ENCODE data around the gene SHLD1.
A peak's percentile ranks its signal among the peaks of the same experiment; 100 is the strongest.

SHLD1 gene

DNA sequence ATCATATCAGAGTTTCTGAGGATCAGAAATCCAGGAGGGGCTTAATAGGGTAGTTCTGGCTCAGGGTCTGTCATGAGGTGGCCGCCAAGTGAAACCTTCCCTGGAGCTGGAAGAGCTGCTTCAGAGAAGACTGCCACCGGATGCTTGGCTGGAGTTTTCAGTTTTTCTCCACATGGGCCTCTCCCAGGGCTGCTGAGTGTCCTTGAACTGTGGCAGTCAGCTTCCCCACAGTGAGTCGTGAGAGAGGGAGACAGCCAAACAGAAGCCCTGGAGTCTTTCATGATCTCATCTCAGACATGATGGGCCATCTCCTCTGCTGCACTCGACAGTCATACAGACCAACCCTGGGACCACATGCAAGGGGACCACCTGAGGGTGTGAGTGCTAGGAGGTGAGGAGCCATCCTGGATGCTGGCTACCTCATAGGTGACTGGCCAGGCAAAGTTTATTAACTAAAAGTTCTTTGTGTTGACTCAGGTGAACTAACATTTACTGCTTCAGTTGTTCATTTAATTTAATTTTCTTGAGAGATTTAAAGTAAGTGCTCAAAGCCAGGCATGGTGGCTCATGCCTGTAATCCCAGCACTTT lies 71.5 kb downstream of the SHLD1 start:
- no peak for DNase-seq

DNA sequence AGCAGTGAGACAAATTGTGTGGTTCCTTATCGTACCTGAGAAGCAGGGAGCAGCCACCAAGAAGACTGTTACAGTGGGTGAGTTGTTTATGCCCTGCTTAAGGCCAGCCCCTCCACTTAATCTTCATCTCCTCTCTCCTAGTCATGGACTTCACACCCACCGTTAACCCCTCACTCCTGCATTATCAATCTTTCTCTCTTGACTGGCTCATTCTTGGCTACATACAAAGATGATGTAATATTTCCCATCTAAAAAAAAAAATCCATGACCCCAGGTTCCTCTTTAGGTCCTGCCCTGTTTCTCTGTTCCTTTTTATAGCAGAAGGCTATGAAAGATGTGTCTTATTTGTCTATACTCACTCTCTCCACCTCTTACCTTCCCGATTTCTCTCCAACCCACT lies 72.4 kb downstream of the SHLD1 start:
- DNase-seq, result no peak

DNA sequence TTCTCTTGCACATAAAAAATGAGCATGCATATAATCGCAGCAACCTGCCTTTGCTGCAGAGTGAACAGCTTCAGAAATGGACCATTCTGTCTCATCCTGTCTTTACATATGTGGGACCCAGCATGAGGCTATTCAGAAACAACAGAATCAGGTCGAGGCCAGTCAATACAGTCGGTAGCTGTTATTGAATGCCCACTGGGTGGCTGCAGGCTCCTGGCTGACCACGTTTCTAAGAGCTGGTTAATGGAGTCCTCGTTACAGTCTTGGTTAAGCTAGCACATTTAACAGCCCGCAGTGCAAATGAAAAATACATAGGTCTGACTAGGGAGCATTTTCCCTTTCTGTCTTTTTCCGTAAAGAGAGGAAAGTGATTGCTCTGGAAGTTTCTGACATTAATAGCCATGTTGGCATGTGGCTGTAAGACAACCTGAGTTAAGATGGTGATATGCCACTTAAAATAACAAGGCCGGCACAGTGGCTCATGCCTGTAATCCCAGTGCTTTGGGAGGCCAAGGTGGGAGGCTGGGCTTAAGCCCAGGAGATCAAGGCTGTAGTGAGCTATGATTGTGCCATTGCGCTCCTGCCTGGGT lies 75.0 kb downstream of the SHLD1 start:
- no peak for DNase-seq

DNA sequence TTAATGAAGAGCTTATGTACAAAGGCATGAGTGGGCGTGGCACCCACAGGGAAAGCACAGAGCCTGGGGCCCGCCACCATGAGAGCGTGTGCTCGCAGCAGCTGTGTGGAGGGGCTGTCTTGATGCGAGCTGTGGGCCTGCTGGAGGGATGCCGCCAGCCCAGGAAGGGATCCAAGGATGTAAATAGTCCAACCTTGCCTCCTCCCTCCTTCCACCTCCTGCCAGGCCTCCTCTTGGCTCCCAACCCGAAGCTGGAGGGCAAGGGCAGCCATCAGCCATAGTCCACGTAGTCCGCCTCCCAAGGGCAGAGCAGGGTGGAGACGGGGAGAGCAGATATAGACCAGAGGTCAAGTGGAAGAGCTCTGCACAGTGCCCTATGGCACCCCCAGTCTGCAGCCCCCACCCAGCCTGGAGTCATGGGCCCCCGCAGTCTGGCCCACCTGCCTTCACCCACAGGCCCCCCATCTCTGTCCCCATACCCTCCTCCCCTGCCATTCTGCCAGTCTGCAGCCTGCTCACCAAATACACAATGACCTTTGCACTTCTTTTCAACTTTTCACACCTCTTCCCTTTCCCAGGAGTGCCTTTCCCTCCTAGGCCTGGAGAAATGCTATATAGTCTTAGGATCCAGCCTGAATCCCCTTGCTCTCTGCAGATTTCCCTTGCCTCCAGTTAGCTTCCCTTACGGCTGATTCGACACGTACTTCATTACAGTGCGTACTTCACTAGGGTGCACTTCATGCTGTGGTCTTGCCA lies 77.1 kb downstream of the SHLD1 start:
- no peak for DNase-seq

DNA sequence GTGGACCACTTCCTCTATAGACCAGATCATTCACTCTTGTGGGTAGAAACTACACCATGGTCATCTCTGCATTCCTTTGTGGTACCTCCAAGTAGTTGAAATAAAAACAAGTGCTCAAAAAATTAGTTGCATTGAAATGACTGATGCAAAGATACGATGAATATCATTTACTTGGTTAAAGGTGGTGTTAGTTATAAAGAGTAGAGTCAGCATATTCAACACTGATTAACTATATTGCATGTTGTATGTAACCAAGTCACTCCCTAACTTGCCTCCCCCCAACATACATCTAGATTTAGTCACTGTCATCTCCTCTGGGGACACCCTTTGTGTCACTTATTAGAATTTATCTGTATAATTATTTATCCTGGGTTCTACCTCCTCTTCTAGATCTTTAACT lies 77.7 kb downstream of the SHLD1 start:
- no peak for DNase-seq

DNA sequence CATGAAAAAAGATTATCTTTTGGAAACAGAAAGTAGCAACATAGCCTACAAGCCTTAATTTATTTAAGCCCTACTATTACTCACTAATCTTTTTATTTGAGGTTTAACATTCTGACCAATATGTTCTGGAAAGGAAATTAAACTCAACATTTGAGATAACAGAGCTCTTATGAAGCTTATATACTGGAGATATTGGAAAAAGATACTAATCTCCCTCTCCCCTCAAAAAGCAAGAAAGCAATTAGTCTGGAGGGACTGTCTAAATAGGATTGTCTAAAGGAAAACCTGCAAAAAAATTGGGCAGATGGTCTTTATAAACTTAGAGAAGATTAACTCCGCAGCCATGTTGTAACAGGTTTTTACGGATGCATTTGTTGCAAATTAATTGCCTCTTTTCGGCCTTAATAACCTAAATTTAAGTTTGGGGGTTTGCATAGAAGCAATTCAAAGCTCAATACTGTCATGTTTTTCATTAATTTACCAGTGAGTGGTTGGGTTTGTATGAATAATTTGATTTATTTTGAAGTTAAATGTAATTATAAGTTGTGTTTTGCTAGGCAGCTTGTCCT lies 79.1 kb downstream of the SHLD1 start:
- no peak for DNase-seq

DNA sequence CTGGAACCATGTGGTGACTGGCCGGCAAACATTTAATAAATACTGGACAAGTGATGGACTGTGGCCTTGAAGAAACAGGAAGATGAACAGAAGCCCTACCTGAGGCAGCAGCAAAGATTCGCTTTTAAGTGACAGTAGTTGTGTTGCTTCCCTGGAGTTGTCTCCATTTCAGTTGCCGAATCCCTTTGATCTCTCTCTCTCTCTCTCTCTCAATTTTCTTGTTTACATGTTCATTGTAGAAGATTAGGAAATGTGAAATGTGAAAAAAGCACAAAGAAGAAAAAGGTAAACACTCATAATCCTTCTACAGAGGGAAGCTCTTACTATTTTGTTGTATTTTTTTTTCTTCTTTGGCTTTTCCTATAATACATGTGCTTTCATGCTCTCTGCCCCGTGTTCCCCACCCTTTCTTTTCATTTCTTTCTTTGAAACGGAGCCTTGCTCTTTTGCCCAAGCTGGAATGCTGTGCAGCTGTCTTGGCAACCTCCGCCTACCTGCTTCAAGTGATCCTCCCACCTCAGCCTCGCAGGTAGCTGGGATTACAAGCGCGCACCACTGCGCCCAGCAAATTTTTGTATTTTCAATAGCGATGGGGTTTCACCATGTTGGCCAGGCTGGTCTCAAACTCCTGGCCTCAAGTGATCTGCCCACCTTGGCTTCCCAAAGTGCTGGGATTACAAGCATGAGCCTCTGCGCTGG lies 81.5 kb downstream of the SHLD1 start:
- no peak for DNase-seq

DNA sequence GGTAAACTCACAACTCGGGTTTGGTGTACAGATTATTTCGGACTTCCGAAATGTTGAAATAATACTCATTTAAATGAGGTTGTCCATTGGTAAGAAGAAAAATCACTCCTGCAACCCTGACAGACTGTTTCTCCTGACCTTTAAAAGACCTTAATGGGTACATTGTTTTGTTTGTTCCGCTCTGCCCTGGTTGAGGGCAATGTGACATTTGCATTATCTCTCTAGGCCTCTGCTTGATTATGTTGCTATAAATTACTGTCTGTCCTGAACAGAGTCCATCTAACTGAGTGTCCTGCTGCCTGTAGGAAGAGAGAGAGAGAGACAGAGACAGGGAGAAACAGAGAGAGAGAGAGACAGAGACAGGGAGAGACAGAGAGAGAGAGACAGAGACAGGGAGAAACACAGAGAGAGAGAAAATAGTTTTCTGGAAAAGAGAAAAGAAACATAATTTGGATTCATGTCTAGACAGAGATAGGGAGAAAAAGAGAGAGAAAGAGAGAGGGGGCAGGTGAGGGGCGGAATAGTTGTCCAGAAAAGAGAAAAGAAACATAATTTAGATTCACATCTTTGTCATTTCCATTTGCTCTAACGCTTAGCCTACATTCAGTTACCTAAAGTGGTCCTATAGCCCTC lies 83.2 kb downstream of the SHLD1 start:
- DNase-seq, result no peak

DNA sequence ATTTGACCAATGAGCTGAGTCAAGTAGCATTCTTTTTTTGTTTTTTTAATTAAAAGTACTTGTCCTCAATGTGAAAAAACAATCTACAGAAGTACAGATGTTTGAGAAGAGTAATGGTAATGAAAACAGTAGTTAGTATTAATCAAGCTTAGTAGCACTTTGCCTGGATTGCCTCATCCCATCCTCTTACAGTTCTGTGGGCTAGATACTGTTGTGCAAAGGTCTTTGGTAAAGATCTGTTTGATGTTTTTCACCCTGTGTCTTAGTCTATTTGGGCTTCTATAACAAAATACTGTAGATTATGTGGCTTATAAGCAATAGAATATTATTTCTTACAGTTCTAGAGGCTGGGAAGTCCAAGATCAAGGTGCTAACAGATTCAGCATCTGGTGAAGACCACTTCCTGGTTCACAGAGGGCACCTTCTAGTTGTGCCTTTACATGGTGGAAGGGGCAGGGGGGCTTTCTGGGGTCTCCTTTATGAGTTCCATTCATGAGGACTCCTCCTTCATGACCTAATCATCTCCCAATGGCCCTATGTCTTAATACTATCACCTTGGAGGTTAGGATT lies 84.3 kb downstream of the SHLD1 start:
- DNase-seq, result no peak

DNA sequence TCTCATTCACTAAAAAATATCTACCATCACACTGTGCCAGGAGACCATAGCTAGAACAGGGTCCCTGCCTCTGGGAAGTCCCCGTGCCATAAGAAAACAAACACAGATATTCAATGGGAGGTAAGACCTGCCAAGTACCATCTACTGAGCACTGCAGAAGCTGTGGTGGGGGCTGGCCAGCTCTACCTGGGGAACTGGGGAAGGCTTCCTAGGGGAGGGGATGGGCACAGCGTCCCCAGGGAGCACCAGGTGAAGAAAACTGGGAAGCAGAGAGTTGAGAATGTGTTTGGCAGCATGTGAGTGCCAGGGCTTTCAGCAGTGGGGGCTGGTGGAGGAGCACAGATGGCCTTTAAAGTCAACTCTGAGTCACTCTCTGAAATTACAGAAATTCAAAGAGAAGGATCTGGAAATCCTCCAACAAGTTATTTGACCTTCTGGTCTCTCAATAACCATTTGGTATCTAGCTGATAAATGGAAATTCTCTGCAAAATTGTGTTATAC lies 85.2 kb downstream of the SHLD1 start:
- DNase-seq, result no peak

DNA sequence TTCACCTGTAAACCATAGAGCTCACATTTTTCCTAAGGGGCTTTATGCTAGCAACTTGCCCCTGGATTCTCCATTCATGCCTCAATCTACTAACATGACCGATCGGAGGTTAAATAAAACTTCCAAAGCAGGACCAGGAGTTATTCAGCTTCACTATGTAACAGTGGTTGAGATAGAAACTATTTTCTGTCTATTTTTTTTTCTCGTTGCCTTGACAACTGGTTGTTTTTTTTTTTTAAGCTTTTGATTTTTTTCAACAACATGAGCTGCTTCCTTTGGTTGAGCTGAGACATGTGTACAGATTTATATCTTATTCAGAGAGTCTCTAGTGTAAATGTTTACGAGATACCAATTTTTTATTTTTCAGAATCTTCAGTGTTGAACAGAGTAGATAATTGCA lies 85.7 kb downstream of the SHLD1 start:
- no peak for DNase-seq

DNA sequence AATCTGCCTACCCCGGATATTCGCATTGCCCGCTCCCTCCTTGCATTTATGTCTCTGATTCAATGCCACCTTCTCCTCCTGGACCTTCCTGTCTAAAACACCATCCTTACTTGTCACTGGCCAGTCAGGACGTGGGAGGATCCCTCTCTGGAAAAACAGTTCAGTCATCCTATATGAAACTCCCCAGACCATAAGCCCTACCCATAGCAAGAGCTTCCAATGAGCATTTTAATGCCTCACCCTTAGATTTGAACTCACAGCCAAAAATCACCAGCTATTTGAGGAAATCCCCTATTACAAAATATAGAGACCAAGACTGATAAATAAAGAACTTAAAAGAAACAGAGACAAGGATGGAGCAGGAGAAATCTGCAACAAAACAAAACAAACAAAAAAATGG lies 86.4 kb downstream of the SHLD1 start:
- no peak for DNase-seq

DNA sequence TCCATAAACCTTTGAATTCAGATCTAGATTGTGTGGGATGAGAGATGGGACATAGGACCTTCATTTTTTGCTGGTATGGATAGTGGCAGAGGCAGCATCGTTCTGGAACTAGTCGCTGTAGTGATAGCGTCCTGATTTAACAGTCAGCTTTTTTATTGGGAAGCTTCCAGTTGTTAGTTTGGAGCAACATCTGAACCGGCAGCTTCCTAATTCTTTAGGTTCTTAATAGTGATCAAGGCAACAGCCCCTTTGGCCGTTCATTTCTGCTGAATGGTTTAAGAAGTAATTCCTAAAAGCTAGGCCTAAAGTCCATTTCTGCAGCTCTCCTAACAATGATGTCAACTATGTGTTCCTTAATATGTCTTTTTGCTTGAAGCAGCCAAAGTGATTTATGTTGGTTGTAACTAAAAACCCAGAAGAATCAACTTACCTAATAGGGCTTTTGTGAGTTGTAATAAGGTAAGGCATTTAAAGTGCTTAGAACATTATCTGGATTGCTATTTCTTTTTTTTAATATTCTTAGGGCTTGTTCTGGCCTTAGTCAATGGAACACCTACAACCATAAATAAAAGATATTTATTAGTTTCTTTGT lies 90.3 kb downstream of the SHLD1 start:
- DNase-seq, result no peak

DNA sequence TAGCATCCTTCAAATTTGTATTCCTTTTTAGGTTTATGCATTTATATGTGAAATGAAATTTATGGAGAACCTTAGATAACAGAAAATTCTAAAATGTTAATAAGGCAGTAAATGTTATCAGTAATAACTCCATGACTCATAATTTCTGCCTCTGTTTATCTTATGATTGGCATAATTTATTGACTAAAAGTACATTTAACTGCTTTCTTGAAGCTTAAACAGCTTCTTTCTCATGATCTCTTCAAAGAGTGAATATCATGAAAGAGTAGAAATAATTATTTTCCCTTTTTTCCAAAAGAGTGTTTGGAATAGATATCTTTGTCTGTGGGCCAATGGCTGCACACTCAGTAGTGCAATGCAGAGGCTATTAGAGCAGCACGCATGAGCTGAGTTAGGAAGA lies 91.3 kb downstream of the SHLD1 start:
- no peak for DNase-seq

DNA sequence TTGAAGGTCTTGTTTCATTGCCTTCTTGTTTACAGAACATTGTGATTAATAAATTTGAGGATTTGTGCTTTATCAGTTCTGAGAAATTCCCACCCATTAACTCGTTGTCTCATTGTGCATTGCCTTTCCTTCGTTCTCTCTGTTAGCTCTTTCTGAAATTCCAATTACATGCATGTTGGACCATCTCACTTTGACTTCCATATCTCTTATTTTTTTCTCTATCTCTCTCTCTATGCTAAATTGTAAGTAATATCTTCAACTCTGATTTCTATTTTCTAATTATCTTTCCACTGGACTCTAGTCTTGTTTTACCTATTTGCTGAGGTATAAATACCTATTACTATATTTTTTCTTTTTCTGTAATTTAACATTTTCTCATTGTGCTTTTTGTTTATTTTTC lies 92.3 kb downstream of the SHLD1 start:
- DNase-seq, result no peak

DNA sequence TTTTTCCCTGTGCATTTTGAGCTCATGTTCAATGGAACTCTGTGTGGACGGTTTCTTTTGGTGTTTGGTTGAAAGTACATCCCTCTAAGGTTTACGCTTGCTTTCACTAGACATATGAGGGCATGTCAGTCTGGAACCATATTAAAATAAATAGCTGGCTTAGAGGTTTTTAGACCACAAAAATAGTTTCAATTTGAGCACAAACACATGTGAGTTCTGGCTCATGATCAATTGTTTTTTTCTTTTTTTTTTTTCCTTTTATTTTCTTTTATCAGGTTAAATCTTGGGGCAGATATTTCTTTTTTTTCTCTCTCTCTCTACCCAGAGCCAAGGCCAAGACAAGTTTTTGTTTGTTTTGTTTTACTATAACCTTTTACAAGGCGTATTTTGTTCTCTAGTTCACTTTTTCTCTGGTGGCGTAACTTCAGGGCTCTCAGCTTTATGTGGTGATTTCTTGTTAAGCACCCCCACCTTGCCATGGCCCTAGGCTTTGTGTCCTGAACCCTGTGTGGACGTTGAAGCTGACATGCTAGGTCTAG lies 92.9 kb downstream of the SHLD1 start:
- DNase-seq, result no peak

DNA sequence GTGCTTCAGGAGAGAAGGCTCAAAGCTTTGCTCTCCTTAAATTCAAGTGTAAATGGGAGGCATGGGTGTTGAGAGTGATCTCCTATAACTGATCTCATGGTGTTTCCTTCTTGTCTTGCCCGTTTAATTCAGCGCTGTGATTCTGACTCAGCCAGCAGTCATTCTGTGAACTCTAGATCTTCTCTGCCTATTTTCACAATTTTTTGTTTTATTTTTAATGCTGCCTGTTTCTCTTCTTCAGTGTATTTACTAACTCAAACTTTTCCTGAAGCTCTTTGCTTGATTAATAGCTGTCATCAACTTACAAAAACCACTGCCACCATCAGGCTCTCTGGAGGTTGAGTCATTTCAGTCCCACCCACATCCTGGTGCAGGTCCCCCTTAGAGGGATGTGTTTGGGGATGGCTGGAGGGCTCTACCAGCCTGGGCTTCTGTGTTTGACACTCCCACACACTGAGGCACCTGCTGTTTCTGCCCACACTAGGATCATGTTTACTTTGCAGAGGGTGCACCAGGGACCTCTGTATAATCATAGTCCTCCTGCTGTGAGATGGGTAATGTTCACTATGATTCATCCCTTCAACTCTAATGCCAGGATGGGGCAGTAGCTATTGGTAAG lies 94.0 kb downstream of the SHLD1 start:
- peak; percentile 81 for DNase-seq

DNA sequence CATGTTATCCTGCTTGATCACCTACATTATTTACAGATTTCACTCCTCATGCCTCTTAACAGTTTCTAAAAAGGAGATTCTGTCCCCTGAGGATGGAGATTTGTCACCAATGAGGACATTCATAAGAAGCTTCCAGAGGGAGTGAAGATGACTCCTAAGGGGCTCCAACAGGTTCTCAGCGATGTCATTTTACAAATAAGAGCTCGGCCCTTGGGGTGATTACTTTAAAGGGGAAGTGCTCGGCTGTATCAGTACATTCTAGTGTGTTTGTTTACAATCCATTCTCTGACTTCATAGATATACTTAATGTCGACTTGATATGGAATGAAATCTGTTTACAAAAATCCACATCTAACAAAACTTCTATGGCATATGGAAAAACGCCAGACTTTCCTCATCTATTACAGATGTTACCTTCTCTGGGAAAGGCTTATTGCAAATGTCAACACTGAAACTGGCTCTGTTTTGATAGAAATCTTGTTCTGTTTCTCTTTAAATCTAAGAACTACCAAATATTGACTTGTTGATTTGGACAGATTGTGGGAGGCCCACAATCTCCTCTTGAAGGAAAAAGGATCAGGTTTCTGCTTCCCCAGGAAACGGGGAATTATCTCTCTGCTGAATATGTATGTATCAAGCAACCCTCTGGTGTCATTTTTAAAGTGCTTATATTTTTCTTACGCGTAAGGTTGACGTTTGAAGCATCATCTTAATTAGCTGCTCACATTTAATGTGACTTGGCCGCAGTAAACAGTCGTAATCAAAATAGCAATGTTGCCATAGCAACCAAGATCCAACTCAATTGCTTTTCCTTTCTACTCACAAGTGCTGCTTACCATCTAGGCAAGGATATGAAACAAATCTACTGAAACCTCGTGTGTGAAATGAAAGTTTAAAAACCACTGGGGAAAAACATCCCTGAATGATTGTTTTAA lies 95.7 kb downstream of the SHLD1 start:
- no peak for DNase-seq

DNA sequence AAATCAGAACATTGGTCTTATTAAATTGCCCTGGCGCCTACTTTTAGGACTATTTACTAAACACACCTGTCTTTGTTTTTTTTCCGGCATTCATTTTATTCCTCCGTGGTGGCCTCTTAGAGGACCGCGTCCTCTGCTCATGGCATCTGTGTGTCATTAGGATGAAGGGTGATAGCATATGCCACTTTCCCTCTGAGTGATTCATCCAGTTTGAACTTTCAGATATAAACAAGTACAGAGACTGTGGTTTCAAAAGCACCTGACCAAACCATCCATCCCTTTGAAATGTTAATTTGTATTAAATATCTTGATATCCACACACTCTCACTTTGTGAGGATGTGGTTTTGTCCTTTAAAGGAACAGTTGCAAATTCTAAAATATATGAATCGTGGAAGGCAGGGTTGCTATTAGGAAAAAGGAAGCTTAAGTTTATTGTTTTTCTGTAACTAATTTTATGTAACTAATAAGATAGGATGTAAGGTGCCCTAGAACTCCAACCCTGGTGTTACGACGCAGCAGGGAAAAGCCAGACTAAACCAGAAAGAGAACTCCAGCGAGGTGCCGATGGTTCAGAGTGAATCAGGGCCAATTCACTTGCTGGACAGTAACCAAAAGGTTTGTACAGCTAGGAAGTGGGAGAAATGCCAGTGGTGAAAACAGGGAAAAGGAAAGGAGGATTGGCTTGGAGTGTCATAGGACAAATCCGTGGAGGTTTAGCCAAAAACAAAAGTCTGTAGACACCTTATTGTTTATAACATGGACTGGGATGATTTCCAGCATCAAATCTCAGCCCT lies 98.7 kb downstream of the SHLD1 start:
- no peak for DNase-seq
